Astrocyte (in vitro differentiated cells and primary cell): Measurements from ENCODE around the gene PCSK2. TPM values are rescaled to one million over a fixed set of nuclear protein-coding genes. Genes with fewer than 3 reads are reported as not detected.

Source experiments
- DNase-seq: peaks from one replicate; pipeline ENCODE4 v3.0.0-alpha.2; 2010; ENCODE audit warnings: low read depth
- FAIRE-seq: peaks from 2 replicates; lab custom pipeline; 2011; peaks lifted over from hg19 to GRCh38; lab: Jason Lieb, UNC
- H2AFZ ChIP-seq: 2 replicates; pipeline ENCODE4 v1.6.0; 2012; ENCODE audit warnings: low read depth, low read length, inconsistent platforms
- H3K27ac ChIP-seq: 2 replicates; pipeline ENCODE4 v1.5.1; 2011; ENCODE audit warnings: low read depth, low read length, inconsistent platforms
- H3K27me3 ChIP-seq: 2 replicates; pipeline ENCODE4 v1.6.0; 2011; ENCODE audit warnings: low read length, inconsistent platforms; ENCODE audit not compliant: insufficient read depth
- H3K36me3 ChIP-seq: 2 replicates; pipeline ENCODE4 v1.5.1; 2011; ENCODE audit warnings: low read length, inconsistent platforms; ENCODE audit not compliant: insufficient read depth
- H3K4me1 ChIP-seq: 2 replicates; pipeline ENCODE4 v1.5.1; 2011; ENCODE audit warnings: low read length, inconsistent platforms; ENCODE audit not compliant: insufficient read depth
- H3K4me2 ChIP-seq: 2 replicates; pipeline ENCODE4 v1.6.0; 2012; ENCODE audit warnings: low read length, inconsistent platforms
- H3K4me3 ChIP-seq: 2 replicates; pipeline ENCODE4 v1.5.1; 2011; ENCODE audit warnings: low read depth, mild to moderate bottlenecking, low read length, inconsistent platforms; ENCODE audit not compliant: insufficient read depth
- H3K79me2 ChIP-seq: 2 replicates; pipeline ENCODE4 v1.6.0; 2012; ENCODE audit warnings: mild to moderate bottlenecking, low read length, inconsistent platforms; ENCODE audit not compliant: insufficient read depth
- H3K9ac ChIP-seq: 2 replicates; pipeline ENCODE4 v1.6.0; 2012; ENCODE audit warnings: mild to moderate bottlenecking, low read length, inconsistent platforms
- H3K9me3 ChIP-seq: 2 replicates; pipeline ENCODE4 v1.5.1; 2012; ENCODE audit warnings: low read depth, mild to moderate bottlenecking, low read length, inconsistent platforms; ENCODE audit not compliant: insufficient read depth
- H4K20me1 ChIP-seq: 2 replicates; pipeline ENCODE4 v1.6.0; 2012; ENCODE audit warnings: low read length, inconsistent platforms; ENCODE audit not compliant: insufficient read depth
- H3K27ac Mint-ChIP-seq: one replicate; pipeline ENCODE4 v1.8.0; 2021; ENCODE audit warnings: mild to moderate bottlenecking, mixed read lengths; ENCODE audit not compliant: unreplicated experiment
- H3K27me3 Mint-ChIP-seq: one replicate; pipeline ENCODE4 v1.8.0; 2021; ENCODE audit warnings: low read depth, mixed read lengths; ENCODE audit not compliant: unreplicated experiment
- H3K36me3 Mint-ChIP-seq: one replicate; pipeline ENCODE4 v1.8.0; 2021; ENCODE audit warnings: low read depth, mixed read lengths; ENCODE audit not compliant: unreplicated experiment
- H3K4me1 Mint-ChIP-seq: one replicate; pipeline ENCODE4 v1.8.0; 2021; ENCODE audit warnings: low read depth, mixed read lengths; ENCODE audit not compliant: unreplicated experiment
- H3K4me3 Mint-ChIP-seq: one replicate; pipeline ENCODE4 v1.8.0; 2021; ENCODE audit warnings: mild to moderate bottlenecking, moderate library complexity, mixed read lengths; ENCODE audit not compliant: unreplicated experiment
- H3K9me3 Mint-ChIP-seq: one replicate; pipeline ENCODE4 v1.8.0; 2021; ENCODE audit warnings: mild to moderate bottlenecking, mixed read lengths; ENCODE audit not compliant: unreplicated experiment
- EZH2 ChIP-seq: IDR thresholded peaks from 2 replicates; pipeline ENCODE4 v1.6.1; 2012; ENCODE audit warnings: mild to moderate bottlenecking, low read length, inconsistent platforms; ENCODE audit not compliant: insufficient read depth
- total RNA-seq: library from RNA; stranded (reverse); gene quantifications from 2 replicates; pipeline ENCODE4 v1.2.1, GENCODE V29; 2021
- TF ChIP-seq, protein P1 (sequence below): IDR thresholded peaks from 2 replicates; pipeline ENCODE4 v1.5.1; 2011; ENCODE audit warnings: low read depth, mild to moderate bottlenecking, inconsistent platforms, low read length, moderate library complexity; ENCODE audit not compliant: insufficient read depth

PCSK2 gene
- total RNA-seq, 1 donor from 2014 or later, result not detected

DNA sequence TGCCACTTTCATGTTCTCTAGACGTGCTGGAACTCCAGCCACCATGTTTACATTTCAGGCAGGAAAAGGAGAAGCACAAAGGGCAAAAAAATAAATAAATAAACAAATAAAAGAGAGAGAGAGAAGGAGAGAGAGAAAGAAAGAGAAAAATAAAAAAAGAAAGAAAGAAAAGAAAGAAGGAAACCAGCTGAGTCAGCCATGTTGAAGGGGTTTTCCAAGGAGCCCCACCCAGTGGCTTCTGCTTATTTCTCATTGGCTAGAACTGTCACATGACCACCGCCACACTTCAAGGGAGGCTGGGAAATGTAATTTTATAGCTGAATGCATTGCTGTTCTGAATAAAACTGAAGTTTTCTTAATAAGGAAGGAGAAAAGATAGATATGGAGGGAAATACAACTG, 233.3 kb downstream of the PCSK2 start:
- Mint-ChIP-seq H3K9me3 (peaks cover 3% of the 10 kb centered on the region), H3K27me3 (peaks cover 2% of the 10 kb centered on the region), H3K4me3 (no peak overlapping the region), H3K36me3 (no peaks in the 10 kb centered on the region), H3K4me1 (peaks cover 6% of the 10 kb centered on the region), H3K27ac (no peak overlapping the region)
- H2AFZ ChIP-seq, result no peak overlapping the region
- no peak overlapping the region for H3K27ac ChIP-seq
- no peaks in the 10 kb centered on the region for H3K36me3 ChIP-seq
- H3K79me2 ChIP-seq, result no peaks in the 10 kb centered on the region
- no peak for FAIRE-seq
- H3K4me2 ChIP-seq, result no peak overlapping the region
- no peaks in the 10 kb centered on the region for H3K27me3 ChIP-seq
- no peak for DNase-seq
- no peaks in the 10 kb centered on the region for H3K4me1 ChIP-seq
- no peak for TF ChIP-seq EZH2
- TF ChIP-seq, protein P1, sequence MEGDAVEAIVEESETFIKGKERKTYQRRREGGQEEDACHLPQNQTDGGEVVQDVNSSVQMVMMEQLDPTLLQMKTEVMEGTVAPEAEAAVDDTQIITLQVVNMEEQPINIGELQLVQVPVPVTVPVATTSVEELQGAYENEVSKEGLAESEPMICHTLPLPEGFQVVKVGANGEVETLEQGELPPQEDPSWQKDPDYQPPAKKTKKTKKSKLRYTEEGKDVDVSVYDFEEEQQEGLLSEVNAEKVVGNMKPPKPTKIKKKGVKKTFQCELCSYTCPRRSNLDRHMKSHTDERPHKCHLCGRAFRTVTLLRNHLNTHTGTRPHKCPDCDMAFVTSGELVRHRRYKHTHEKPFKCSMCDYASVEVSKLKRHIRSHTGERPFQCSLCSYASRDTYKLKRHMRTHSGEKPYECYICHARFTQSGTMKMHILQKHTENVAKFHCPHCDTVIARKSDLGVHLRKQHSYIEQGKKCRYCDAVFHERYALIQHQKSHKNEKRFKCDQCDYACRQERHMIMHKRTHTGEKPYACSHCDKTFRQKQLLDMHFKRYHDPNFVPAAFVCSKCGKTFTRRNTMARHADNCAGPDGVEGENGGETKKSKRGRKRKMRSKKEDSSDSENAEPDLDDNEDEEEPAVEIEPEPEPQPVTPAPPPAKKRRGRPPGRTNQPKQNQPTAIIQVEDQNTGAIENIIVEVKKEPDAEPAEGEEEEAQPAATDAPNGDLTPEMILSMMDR, result no peak
- H3K4me3 ChIP-seq, result no peak overlapping the region
- no peaks in the 10 kb centered on the region for H4K20me1 ChIP-seq
- H3K9me3 ChIP-seq, result no peaks in the 10 kb centered on the region
- H3K9ac ChIP-seq, result no peak overlapping the region

DNA sequence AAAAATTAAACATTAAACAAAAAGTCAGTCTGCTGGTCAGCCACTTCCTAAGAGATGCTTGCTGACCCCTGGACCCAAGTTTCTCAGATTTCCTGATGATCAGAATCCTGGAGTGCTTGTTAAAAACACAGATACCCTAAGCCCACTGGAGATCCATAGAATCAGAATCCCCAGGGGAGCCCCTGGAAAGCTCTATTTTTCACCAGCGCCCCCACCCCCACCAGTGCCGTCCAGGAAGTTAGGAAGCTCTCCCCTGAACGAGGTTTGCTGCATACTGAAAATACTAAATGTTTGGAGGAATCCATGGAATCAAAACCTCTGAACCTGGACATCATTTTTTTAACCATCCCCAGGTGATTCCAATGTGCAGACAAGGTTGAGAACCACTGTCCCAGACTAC, 235.1 kb downstream of the PCSK2 start:
- H3K4me1 ChIP-seq, result no peaks in the 10 kb centered on the region
- no peaks in the 10 kb centered on the region for H3K27me3 ChIP-seq
- FAIRE-seq (no peak), DNase-seq (no peak)
- no peaks in the 10 kb centered on the region for H3K9me3 ChIP-seq
- peaks cover 2% of the 10 kb centered on the region for H3K27me3 Mint-ChIP-seq
- H3K4me3 ChIP-seq, result no peak overlapping the region
- H3K9ac ChIP-seq, result no peak overlapping the region
- H2AFZ ChIP-seq, result no peak overlapping the region
- peaks cover 3% of the 10 kb centered on the region for H3K9me3 Mint-ChIP-seq
- no peaks in the 10 kb centered on the region for H3K36me3 ChIP-seq
- no peaks in the 10 kb centered on the region for H4K20me1 ChIP-seq
- no peaks in the 10 kb centered on the region for H3K36me3 Mint-ChIP-seq
- H3K27ac Mint-ChIP-seq, result no peak overlapping the region
- TF ChIP-seq EZH2, result no peak
- TF ChIP-seq, protein P1, result no peak
- H3K4me3 Mint-ChIP-seq, result no peak overlapping the region
- H3K27ac ChIP-seq, result no peak overlapping the region
- H3K4me2 ChIP-seq, result no peak overlapping the region
- peaks cover 6% of the 10 kb centered on the region for H3K4me1 Mint-ChIP-seq
- no peaks in the 10 kb centered on the region for H3K79me2 ChIP-seq

DNA sequence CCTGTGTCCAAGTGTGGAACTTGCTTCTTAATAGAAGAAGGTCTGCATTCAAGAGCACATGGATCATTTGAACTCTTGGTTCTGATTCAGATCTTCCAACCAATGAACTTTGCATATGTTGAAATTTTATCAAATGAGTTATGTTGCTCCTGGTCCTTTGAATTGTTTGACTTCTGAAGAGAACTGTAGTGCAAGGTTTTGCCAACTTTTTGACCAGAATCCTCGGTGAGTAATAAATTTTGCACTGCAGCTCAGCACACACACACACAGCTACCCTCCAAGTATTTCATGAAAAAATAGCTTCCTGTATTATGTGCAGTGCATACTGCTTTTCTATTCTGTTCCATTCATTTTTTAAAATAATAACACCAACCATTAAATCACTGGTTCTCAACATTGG, 236.9 kb downstream of the PCSK2 start:
- no peak overlapping the region for H3K27ac ChIP-seq
- H3K36me3 ChIP-seq, result no peaks in the 10 kb centered on the region
- TF ChIP-seq, protein P1, result no peak
- TF ChIP-seq EZH2, result no peak
- no peak overlapping the region for H2AFZ ChIP-seq
- DNase-seq (no peak), FAIRE-seq (no peak)
- no peaks in the 10 kb centered on the region for H3K27me3 ChIP-seq
- H3K4me3 Mint-ChIP-seq, result no peak overlapping the region
- H3K4me3 ChIP-seq, result no peak overlapping the region
- H3K79me2 ChIP-seq, result no peaks in the 10 kb centered on the region
- no peak overlapping the region for H3K4me2 ChIP-seq
- H3K36me3 Mint-ChIP-seq, result no peaks in the 10 kb centered on the region
- H3K4me1 ChIP-seq, result no peaks in the 10 kb centered on the region
- no peaks in the 10 kb centered on the region for H4K20me1 ChIP-seq
- H3K9me3 ChIP-seq, result no peaks in the 10 kb centered on the region
- H3K9ac ChIP-seq, result no peak overlapping the region
- no peaks in the 10 kb centered on the region for H3K27me3 Mint-ChIP-seq
- H3K27ac Mint-ChIP-seq, result no peak overlapping the region
- H3K9me3 Mint-ChIP-seq, result peaks cover 2% of the 10 kb centered on the region
- no peaks in the 10 kb centered on the region for H3K4me1 Mint-ChIP-seq
